Measurements from ENCODE around the gene AVPR2.

- TF ChIP-seq, protein P1, sequence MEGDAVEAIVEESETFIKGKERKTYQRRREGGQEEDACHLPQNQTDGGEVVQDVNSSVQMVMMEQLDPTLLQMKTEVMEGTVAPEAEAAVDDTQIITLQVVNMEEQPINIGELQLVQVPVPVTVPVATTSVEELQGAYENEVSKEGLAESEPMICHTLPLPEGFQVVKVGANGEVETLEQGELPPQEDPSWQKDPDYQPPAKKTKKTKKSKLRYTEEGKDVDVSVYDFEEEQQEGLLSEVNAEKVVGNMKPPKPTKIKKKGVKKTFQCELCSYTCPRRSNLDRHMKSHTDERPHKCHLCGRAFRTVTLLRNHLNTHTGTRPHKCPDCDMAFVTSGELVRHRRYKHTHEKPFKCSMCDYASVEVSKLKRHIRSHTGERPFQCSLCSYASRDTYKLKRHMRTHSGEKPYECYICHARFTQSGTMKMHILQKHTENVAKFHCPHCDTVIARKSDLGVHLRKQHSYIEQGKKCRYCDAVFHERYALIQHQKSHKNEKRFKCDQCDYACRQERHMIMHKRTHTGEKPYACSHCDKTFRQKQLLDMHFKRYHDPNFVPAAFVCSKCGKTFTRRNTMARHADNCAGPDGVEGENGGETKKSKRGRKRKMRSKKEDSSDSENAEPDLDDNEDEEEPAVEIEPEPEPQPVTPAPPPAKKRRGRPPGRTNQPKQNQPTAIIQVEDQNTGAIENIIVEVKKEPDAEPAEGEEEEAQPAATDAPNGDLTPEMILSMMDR (IDR thresholded peaks at IDR 0.05), result no peak
- no peak for TF ChIP-seq POLR2AphosphoS5 (IDR thresholded peaks at IDR 0.05; ENCODE audit: low read depth, low read length)
- TF ChIP-seq, protein P2, sequence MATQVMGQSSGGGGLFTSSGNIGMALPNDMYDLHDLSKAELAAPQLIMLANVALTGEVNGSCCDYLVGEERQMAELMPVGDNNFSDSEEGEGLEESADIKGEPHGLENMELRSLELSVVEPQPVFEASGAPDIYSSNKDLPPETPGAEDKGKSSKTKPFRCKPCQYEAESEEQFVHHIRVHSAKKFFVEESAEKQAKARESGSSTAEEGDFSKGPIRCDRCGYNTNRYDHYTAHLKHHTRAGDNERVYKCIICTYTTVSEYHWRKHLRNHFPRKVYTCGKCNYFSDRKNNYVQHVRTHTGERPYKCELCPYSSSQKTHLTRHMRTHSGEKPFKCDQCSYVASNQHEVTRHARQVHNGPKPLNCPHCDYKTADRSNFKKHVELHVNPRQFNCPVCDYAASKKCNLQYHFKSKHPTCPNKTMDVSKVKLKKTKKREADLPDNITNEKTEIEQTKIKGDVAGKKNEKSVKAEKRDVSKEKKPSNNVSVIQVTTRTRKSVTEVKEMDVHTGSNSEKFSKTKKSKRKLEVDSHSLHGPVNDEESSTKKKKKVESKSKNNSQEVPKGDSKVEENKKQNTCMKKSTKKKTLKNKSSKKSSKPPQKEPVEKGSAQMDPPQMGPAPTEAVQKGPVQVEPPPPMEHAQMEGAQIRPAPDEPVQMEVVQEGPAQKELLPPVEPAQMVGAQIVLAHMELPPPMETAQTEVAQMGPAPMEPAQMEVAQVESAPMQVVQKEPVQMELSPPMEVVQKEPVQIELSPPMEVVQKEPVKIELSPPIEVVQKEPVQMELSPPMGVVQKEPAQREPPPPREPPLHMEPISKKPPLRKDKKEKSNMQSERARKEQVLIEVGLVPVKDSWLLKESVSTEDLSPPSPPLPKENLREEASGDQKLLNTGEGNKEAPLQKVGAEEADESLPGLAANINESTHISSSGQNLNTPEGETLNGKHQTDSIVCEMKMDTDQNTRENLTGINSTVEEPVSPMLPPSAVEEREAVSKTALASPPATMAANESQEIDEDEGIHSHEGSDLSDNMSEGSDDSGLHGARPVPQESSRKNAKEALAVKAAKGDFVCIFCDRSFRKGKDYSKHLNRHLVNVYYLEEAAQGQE (IDR thresholded peaks at IDR 0.05; ENCODE audit: insufficient read depth in 1 of 2, low read depth in 2 of 2, low read length in 1 of 2), result no peak
Measured at GRCh38 chrX:153877571-153878261, 26.8 kb upstream of the AVPR2 start.
